SH-SY5Y (cell line): Measurements from ENCODE around the gene RGS7.

ENCODE experiments used
- GATA2 ChIP-seq: IDR thresholded peaks from 2 replicates; pipeline ENCODE4 v1.6.1; 2011; ENCODE audit warnings: mild to moderate bottlenecking, low read depth, low read length
- GATA3 ChIP-seq: IDR thresholded peaks from 2 replicates; pipeline ENCODE4 v1.6.1; 2011; ENCODE audit warnings: low read depth, mild to moderate bottlenecking, low read length, moderate library complexity

RGS7 gene

DNA sequence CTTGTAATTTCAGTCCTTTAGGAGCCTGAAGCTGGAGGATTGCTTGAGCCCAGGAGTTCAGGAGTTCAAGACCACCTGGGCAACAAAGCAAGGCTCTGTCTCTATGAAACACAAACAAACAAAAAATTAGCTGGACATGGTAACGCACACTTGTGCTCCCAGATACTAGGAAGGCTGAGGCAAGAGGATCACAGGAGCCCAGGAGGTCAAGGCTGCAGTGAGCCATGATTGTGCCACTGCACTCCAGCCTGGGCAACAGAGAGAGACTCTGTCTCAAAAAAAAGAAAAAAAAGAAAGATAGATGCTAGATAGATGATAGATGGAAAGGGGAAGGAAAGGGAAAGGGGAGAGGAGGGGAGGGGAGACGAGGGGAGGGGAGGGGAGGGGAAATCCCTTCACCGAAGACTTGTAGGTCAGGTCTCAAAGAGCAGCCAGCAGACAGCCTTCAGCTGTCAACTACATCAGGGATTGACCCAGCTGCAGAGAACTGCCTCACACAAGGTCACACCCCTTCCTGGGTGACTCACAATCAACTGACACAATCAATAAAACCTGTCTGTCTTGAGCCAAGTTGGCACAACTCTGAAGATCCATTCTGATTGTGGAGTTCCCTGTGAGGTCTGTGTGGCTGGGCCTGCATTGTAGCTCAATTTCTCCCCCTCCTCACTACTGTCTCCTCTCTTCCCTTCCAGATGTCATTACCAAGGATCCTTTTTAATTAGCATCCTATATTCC, 200.6 kb downstream of the RGS7 start:
- TF ChIP-seq GATA2 = no peak
- no peak for TF ChIP-seq GATA3

DNA sequence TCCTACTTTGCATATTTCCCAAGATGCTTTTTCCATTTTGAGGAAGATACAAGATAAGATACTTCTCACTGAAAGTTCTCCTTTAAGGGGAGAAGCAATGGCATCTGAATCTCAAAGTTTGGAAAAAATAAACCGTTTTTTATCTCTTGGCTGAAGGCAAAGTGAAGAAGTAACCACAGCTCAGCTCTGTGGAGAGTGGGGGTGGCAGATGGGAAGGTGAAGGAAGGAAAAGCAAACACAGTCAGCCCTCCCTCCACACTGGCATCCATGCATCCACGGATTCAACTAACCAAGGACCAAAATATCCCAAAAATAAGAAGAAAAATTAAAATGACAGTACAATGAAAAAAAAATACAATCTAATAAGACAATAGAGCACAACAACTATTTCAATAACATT, 211.1 kb downstream of the RGS7 start:
- TF ChIP-seq GATA2 (no peak), GATA3 (no peak)

DNA sequence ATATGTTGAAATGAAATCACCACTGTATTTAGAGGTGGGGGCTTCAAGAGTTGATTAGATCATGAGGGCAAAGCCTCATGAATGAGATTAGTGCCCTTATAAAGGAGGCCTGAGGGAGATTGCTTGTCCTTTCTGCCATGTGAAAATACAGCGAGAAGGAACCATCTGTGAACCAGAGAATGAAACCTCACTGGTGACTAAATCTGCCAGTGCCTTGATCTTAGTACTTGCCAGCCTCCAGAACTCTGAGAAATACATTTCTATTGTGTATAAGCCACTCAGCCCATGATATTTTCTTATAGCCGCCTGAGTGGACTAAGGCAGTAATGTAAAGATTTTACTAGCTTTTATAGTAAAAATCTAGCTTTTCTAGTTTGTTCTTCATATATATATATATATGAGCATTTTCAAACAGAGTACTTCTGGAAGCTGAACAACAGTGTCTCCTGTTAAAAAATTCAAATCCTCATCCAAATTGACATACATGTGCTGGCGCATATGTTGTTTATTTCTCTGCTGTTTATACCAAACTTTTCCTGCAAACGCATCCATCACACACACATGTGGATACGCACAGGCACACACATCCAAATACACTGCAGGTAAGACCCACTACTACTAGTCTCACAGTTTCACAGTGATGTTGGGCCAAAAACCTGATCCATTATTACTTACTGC, 213.1 kb downstream of the RGS7 start:
- TF ChIP-seq GATA3 (no peak), GATA2 (no peak)

DNA sequence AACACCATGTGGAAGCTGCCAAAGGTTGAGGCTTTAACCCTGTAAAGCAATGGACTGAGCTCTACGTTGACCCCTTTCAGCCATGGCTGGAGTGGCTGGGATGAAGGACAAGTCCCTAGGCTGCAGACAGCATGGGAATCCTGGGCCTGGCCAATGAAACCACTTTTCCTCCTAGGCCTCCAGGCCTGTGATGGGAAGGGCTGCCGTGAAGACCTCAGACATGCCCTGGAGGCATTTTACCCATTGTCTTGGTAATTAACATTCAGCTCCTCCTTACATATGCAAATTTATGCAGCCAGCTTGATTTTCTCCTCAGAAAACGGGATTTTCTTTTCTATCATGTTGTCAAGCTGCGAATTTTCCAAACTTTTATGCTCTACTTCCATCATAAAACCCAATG, 214.5 kb downstream of the RGS7 start:
- TF ChIP-seq GATA3 (no peak), GATA2 (no peak)

DNA sequence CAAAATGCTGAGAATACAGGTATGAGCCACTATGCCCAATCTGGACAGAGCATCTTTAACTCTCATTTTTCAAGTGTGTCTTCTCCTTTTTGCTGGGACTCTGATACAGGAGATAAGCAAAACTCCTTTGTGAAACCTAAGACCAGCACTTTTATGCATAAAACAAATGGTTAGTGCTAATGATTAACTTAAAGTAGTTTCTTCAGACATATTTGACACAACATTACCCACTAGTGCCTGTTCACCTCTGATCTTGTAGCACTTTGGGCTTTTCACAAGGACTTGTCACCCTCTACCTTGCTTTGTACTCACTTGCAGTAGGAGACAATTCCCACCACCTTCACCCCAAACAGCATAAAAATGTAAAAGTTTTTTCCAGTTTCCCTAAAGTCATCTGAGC, 216.3 kb downstream of the RGS7 start:
- TF ChIP-seq GATA3 (no peak), GATA2 (no peak)

DNA sequence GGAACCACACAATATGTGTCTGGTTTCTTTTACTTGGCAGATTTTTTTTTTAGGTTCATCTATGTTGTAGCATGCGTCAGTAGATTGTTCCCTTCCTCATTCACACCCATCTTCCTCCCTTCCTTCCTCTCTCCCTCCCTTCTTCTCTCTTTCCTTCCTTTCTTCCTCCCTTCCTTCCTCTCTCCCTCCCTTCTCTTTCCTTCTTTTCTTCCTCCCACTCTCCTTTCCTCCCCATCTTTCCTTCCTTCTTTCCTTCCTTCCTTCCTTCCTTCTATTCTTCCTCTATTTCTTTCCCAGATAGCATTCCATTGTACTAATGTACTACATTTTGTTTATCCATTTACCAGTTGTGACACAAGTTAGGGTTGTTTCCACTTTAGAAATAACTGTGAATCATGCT, 218.0 kb downstream of the RGS7 start:
- TF ChIP-seq GATA3 (no peak), GATA2 (no peak)

DNA sequence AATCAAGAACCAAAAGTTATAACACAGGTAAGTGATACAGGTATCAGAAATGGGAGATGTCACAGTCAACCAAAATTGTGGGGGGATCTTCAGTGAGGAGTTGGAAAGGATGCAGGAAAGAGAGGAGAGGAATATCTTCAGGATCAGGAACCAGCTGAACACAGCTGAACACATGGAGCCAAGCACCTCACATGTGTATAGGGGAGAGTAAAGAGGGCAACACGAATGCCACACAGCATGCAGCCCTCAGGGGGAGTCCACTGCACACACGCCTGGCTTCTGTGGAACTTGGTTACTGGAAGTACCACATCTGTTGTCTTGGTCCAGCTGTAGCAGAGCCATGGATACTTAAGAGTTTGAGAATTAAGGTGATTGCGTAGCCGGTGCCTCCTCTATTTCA, 218.8 kb downstream of the RGS7 start:
- TF ChIP-seq GATA3 = no peak
- no peak; the same call in 1 of the 2 replicates for TF ChIP-seq GATA2

DNA sequence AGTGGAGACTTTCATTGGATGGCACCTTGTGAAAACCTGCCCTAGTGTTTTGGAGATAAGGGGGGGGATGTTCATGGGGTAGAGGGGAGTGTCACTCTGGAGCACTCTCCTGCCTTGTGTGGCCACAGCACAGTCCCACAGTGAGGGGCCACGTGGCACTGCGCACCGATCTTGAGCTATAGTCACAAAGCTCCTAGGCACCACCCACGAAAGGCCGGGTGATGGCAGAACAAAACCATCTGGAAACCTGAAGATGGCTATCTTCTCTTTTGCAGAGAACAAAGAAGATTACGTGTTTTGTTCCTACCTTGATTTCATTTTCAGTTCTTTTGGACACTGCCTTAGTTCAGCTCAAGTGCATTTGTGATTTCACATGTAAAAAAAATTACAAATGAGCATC, 220.6 kb downstream of the RGS7 start:
- peak; percentile 61; the same call in 1 of the 2 replicates for TF ChIP-seq GATA2
- no peak for TF ChIP-seq GATA3

DNA sequence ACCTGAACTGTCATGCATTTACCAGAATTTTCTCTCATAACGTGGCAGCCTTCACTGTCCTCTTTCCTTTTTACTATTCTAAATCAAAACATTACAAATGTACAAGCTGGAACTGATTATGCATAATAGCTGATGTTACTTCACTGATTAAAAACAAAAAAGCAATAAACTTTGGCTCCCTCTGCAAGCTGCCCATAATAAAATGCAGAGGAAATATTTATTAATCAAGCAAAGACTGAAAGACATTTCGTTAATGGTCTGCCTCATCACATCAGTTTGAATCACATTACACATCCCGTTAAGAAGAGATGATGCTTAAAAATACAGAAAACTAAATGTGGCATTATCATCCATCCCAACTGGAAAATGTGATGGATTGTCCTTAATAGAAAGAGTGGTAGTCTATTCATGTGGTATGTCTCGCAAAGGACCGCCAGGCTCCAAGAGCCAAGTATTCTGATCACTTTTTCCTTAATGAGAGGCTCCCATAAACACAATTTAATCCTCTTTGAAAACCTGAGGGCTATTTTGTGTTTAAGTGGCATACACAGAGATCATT, 225.3 kb downstream of the RGS7 start:
- TF ChIP-seq GATA2 (no peak), GATA3 (no peak)

DNA sequence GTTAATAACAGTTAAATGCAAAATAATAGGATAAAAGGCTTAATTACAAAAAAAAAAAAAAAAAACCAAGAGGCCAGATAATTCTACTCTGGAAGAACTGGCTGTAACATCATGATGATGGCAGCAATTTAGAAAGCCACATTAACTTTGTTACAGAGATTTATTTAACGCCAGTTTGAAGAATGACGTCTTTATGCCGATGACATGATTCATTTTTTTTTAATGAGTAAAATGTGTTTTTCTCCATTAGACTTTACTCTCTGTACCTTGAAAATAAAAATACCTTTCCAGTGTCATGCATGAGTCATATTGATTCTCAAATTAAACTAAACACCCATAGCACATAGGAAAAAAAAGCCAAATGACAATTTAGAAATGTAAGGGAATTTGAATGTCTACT, 226.1 kb downstream of the RGS7 start:
- TF ChIP-seq GATA3 (no peak), GATA2 (no peak)

DNA sequence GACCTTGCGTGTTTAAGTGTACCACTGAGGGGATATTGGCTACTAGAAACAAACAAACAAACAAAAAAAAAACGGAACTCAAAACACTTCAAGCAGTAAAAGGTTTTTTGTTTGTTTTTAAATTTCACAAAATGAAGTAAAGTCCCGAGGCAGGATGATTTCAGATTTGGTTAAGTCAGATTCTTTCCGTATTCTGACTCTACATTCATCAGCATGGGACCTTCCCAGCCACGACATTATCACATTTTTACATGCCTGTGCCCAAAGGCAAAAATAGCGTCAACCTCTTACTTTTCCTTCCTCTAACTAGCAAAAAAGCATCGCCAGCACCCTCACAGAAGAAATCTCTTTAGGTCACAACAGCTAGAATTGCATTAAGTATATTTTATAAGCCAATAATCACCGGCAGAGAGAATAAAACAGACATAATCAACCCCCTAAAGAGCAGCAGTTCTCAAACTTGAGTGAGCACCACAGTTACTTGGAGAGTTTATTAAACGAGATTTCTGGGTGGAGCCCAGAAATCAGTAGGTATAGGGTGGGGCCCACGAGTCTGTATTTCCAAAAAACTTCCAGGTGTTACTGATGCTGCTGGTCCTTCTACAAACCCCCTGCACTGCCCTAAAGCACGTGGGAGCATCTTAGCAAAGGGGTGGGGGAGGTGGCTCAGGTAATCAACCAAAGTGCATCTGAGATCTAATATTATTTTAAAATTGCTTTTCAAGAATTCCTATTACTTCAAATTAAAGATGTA, 227.6 kb downstream of the RGS7 start:
- TF ChIP-seq GATA3 = no peak
- no peak for TF ChIP-seq GATA2

DNA sequence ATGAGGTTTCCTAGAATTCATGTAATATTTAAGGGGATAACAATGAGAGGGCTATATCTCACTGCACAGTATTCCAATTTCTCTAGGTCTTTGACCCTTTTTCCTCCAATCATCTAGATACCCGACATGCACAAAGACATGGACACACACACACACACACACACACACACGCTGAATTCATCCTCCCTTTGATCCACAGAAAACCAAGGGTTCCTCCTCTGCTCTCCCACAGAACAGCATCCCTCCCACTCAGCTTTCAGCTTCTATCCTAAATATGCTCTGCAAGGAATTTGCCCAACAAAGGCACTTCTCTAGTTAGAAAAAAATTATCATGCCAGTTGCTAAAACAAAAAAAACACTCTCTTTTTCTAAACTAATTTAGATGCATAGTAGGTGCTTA, 231.7 kb downstream of the RGS7 start:
- TF ChIP-seq GATA3 = no peak
- no peak for TF ChIP-seq GATA2

DNA sequence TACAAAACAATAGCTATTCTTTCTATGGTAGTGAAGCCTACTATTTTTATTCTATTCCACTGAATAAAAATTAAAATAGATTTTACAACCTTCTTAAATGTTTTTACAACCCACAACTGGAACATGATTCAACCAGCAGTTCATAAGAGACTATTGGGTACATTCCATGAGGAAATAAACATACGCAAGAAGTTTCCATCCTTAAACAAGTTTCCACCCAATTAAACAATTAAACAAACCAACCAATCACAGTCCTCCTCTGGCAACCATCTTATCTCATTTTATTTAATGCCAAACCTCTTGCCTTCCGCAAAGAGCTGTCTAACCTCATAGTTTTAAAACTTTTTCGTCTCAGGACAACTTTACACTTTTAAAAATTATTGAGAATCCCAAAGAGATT, 239.0 kb downstream of the RGS7 start:
- no peak for TF ChIP-seq GATA2
- no peak for TF ChIP-seq GATA3

DNA sequence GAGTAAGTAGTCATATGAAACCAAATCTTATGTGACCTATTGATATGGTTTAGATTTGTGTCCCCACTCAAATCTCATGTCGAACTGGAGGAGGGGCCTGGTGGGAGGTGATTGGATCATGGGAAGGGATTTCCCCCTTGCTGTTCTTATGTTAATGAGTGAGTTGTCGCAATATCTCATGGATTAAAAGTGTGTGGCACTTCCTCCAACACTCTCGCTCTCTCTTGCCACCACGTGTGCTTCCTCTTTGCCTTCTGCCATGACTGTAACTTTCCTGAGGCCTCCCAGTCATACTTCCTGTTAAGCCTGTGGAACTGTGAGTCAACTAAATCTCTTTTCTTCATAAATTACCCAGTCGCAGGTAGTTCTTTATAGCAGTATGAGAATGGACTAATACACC, 241.2 kb downstream of the RGS7 start:
- no peak for TF ChIP-seq GATA2
- no peak for TF ChIP-seq GATA3
